ENCODE data around the gene KANSL1.
"Not testable (repeated sequence)": the region's sequence is repeated elsewhere in the genome, so short reads cannot be mapped to it uniquely, and the experiment has no call there.

The KANSL1 gene

GRCh38 chr17:46027048-46027975, 165.9 kb downstream of the KANSL1 start:
- TF ChIP-seq, protein P1, sequence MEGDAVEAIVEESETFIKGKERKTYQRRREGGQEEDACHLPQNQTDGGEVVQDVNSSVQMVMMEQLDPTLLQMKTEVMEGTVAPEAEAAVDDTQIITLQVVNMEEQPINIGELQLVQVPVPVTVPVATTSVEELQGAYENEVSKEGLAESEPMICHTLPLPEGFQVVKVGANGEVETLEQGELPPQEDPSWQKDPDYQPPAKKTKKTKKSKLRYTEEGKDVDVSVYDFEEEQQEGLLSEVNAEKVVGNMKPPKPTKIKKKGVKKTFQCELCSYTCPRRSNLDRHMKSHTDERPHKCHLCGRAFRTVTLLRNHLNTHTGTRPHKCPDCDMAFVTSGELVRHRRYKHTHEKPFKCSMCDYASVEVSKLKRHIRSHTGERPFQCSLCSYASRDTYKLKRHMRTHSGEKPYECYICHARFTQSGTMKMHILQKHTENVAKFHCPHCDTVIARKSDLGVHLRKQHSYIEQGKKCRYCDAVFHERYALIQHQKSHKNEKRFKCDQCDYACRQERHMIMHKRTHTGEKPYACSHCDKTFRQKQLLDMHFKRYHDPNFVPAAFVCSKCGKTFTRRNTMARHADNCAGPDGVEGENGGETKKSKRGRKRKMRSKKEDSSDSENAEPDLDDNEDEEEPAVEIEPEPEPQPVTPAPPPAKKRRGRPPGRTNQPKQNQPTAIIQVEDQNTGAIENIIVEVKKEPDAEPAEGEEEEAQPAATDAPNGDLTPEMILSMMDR (IDR thresholded peaks at IDR 0.05; ENCODE audit: insufficient read depth, low read depth, low read length, missing control alignments): no peak
- DNase-seq (ENCODE audit: low read depth): no peak
- H3K4me3 ChIP-seq (ENCODE audit: low read length): no peak overlapping the region

GRCh38 chr17:46026166-46027047, 166.8 kb downstream of the KANSL1 start:
- H3K4me3 ChIP-seq (ENCODE audit: low read length): no peak overlapping the region
- no peak for DNase-seq (ENCODE audit: low read depth)
- TF ChIP-seq, protein P1 (IDR thresholded peaks at IDR 0.05; ENCODE audit: insufficient read depth, low read depth, low read length, missing control alignments): no peak

GRCh38 chr17:46025510-46026165, 167.6 kb downstream of the KANSL1 start:
- TF ChIP-seq, protein P1 (IDR thresholded peaks at IDR 0.05; ENCODE audit: insufficient read depth, low read depth, low read length, missing control alignments): no peak
- H3K4me3 ChIP-seq (ENCODE audit: low read length): no peak overlapping the region
- no peak for DNase-seq (ENCODE audit: low read depth)

DNA sequence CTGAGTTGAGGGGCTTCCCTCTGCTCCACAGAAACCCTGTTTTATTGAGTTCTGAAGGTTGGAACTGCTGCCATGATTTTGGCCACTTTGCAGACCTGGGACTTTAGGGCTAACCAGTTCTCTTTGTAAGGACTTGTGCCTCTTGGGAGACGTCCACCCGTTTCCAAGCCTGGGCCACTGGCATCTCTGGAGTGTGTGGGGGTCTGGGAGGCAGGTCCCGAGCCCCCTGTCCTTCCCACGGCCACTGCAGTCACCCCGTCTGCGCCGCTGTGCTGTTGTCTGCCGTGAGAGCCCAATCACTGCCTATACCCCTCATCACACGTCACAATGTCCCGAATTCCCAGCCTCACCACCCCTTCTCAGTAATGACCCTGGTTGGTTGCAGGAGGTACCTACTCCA, 168.2 kb downstream of the KANSL1 start:
- no peak overlapping the region for H3K4me3 ChIP-seq (ENCODE audit: low read length)
- no peak for DNase-seq (ENCODE audit: low read depth)
- TF ChIP-seq, protein P1 (IDR thresholded peaks at IDR 0.05; ENCODE audit: insufficient read depth, low read depth, low read length, missing control alignments): no peak

DNA sequence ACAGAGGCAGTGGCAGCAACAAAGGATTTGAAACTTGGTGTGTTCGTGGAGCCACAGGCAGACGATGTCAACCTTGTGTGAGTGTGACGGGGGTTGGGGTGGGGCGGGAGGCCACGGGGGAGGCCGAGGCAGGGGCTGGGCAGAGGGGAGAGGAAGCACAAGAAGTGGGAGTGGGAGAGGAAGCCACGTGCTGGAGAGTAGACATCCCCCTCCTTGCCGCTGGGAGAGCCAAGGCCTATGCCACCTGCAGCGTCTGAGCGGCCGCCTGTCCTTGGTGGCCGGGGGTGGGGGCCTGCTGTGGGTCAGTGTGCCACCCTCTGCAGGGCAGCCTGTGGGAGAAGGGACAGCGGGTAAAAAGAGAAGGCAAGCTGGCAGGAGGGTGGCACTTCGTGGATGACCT, 168.6 kb downstream of the KANSL1 start:
- DNase-seq (ENCODE audit: low read depth): no peak
- TF ChIP-seq, protein P1 (IDR thresholded peaks at IDR 0.05; ENCODE audit: insufficient read depth, low read depth, low read length, missing control alignments): no peak
- H3K4me3 ChIP-seq (ENCODE audit: low read length): no peak overlapping the region

DNA sequence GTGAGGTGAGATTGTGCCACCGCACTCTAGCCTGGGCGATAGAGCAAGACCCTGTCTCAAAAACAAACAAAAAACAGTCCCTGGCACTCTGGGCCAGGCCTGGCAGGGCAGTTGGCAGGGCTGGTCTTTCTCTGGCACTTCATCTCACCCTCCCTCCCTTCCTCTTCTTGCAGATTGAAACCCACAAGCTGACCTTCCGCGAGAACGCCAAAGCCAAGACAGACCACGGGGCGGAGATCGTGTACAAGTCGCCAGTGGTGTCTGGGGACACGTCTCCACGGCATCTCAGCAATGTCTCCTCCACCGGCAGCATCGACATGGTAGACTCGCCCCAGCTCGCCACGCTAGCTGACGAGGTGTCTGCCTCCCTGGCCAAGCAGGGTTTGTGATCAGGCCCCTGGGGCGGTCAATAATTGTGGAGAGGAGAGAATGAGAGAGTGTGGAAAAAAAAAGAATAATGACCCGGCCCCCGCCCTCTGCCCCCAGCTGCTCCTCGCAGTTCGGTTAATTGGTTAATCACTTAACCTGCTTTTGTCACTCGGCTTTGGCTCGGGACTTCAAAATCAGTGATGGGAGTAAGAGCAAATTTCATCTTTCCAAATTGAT, 169.3 kb downstream of the KANSL1 start:
- no peak overlapping the region for H3K4me3 ChIP-seq (ENCODE audit: low read length)
- TF ChIP-seq, protein P1 (IDR thresholded peaks at IDR 0.05; ENCODE audit: insufficient read depth, low read depth, low read length, missing control alignments): no peak
- DNase-seq (ENCODE audit: low read depth): no peak

GRCh38 chr17:46023366-46023765, 169.9 kb downstream of the KANSL1 start:
- DNase-seq (ENCODE audit: low read depth): not testable (repeated sequence)

More at GRCh38 chr17:46023366-46023765, 169.9 kb downstream of the KANSL1 start:
- not testable (repeated sequence) for H3K4me3 ChIP-seq (ENCODE audit: low read length)
